ENCODE measurements around the gene PPIL4. TPM values are rescaled to one million over a fixed set of nuclear protein-coding genes. Genes with fewer than 3 reads are reported as not detected.

Gene PPIL4
- total and polyA plus RNA-seq, 11 donors = 10.9 to 22.9 (median 16.0) TPM

- Histone ChIP-seq H3K9me3 (no peaks in the 10 kb centered on the region), H3K27me3 (peaks cover 0 to 16% (median 0%) of the 10 kb centered on the region in 9 donors), H3K36me3 (no peaks in the 10 kb centered on the region), H3K4me3 (no peak overlapping the region), H3K4me1 (no peaks in the 10 kb centered on the region), H3K27ac (no peak overlapping the region)
- peak in 1 of 4 donors; percentile 24 for ATAC-seq
- intact Hi-C loops (cut with DNase I) = no loop called here
- DNase-seq = no peak
- 66 to 79% (median 69%) methylated on average over 3 to 5 of the region's 5 CpGs for WGBS, 4 donors
- TF ChIP-seq POLR2A (IDR thresholded peaks at IDR 0.05) = no peak
- TF ChIP-seq, protein P1, sequence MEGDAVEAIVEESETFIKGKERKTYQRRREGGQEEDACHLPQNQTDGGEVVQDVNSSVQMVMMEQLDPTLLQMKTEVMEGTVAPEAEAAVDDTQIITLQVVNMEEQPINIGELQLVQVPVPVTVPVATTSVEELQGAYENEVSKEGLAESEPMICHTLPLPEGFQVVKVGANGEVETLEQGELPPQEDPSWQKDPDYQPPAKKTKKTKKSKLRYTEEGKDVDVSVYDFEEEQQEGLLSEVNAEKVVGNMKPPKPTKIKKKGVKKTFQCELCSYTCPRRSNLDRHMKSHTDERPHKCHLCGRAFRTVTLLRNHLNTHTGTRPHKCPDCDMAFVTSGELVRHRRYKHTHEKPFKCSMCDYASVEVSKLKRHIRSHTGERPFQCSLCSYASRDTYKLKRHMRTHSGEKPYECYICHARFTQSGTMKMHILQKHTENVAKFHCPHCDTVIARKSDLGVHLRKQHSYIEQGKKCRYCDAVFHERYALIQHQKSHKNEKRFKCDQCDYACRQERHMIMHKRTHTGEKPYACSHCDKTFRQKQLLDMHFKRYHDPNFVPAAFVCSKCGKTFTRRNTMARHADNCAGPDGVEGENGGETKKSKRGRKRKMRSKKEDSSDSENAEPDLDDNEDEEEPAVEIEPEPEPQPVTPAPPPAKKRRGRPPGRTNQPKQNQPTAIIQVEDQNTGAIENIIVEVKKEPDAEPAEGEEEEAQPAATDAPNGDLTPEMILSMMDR (IDR thresholded peaks at IDR 0.05) = no peak
Measured at GRCh38 chr6:149551920-149552319, 6.1 kb upstream of the PPIL4 start.

- Histone ChIP-seq H3K27me3 (no peaks in the 10 kb centered on the region), H3K4me1 (peaks cover 4 to 41% (median 29%) of the 10 kb centered on the region in 12 donors), H3K9me3 (no peaks in the 10 kb centered on the region), H3K27ac (peak overlapping the region; percentile 90 to 99 (median 94)), H3K36me3 (peaks cover 0 to 14% (median 6%) of the 10 kb centered on the region in 9 donors), H3K4me3 (peak overlapping the region; percentile 54 to 99 (median 92))
- ATAC-seq (peak; percentile 22 to 51 (median 48)), DNase-seq (peak in 4 of 5 donors; percentile 23 to 42 (median 37))
- TF ChIP-seq, protein P1 (IDR thresholded peaks at IDR 0.05) = peak in 2 of 12 donors; percentile 15 to 19
- no peak for TF ChIP-seq POLR2A (IDR thresholded peaks at IDR 0.05)
- intact Hi-C loops (cut with DNase I) = loop anchor here in 1 of 10 donors (5.0 kb wide), 1 partner anchor 462 kb away; no protein-coding TSS in a partner anchor
- WGBS, 4 donors = 0 to 1% (median 0%) methylated on average over 14 to 16 of the region's 16 CpGs
Measured at GRCh38 chr6:149545258-149545753, 537 bp downstream of the PPIL4 start.

GRCh38 chr6:149544646-149545257 is 1.1 kb downstream of the PPIL4 start:
- H3K27me3 ChIP-seq = no peaks in the 10 kb centered on the region
- intact Hi-C loops (cut with DNase I) = loop anchor here in 1 of 10 donors (5.0 kb wide), 1 partner anchor 463 kb away; no protein-coding TSS in a partner anchor
- H3K36me3 ChIP-seq = peaks cover 0 to 19% (median 12%) of the 10 kb centered on the region in 9 donors
- ATAC-seq = peak in 2 of 4 donors; percentile 1 to 2
- DNase-seq = no peak
- H3K4me3 ChIP-seq = peak overlapping the region; percentile 54 to 99 (median 92)
- no peaks in the 10 kb centered on the region for H3K9me3 ChIP-seq
- peak overlapping the region in 10 of 12 donors; percentile 90 to 99 (median 94) for H3K27ac ChIP-seq
- 29 to 31% (median 30%) methylated on average over 12 of the region's 12 CpGs for WGBS, 4 donors
- peaks cover 4 to 41% (median 29%) of the 10 kb centered on the region in 12 donors for H3K4me1 ChIP-seq
- TF ChIP-seq, protein P1 (IDR thresholded peaks at IDR 0.05) = no peak
- TF ChIP-seq POLR2A (IDR thresholded peaks at IDR 0.05) = no peak

DNA sequence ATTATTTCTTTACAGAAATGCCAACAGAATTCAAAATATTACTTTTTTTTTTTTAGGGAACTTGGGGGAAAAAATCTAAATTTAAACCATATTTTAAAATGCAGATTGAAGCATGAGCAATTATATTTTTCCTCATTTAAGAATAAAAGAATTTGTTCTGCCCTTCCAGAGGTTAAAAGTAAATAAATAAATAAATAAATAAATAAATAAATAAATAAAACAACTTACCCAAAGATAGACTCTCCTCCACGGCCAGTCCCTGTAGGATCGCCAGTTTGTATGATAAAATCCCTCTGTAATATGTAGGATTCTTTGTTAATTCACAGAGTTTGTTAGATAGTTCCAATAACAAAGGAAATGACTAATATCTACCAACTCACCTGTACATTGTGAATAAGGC is 4.7 kb downstream of the PPIL4 start:
- Histone ChIP-seq H3K4me3 (no peak overlapping the region), H3K27me3 (no peaks in the 10 kb centered on the region), H3K4me1 (peaks cover 4 to 41% (median 26%) of the 10 kb centered on the region in 12 donors), H3K36me3 (peaks cover 0 to 55% (median 47%) of the 10 kb centered on the region in 9 donors), H3K9me3 (no peaks in the 10 kb centered on the region), H3K27ac (no peak overlapping the region)
- ATAC-seq = no peak
- intact Hi-C loops (cut with DNase I) = no loop called here
- 68 to 79% (median 75%) methylated on average over 2 of the region's 2 CpGs for WGBS, 4 donors
- no peak for DNase-seq
- TF ChIP-seq, protein P1 (IDR thresholded peaks at IDR 0.05) = no peak
- no peak for TF ChIP-seq POLR2A (IDR thresholded peaks at IDR 0.05)

All from heart left ventricle (tissue), 16 donors.